HEK293 (cell line): Measurements from ENCODE around the gene KCNS1.

Experiments
- CTCF ChIA-PET: fragments of 350-600 bp; formaldehyde crosslinking; extraction: SDS; loops from one replicate; lab custom pipeline; 2021; ENCODE audit warnings: antibody characterized with exemption; lab: Yijun Ruan, JAX
- POLR2A ChIA-PET: fragments of 300-600 bp; formaldehyde crosslinking; extraction: SDS; loops from one replicate; lab custom pipeline; 2020; ENCODE audit warnings: antibody characterized with exemption, inconsistent platforms; lab: Yijun Ruan, JAX
- H3K27ac ChIP-seq: fragments of 200-500 bp; sonication (Bioruptor generic); 2 replicates; pipeline ENCODE4 v1.5.1; 2014; ENCODE audit warnings: low read depth, low read length, control low read depth, inconsistent platforms; ENCODE audit errors: extremely low read depth
- H3K36me3 ChIP-seq, 2 experiments: fragments of 200-500 bp in 1 of 2; sonication (Bioruptor generic) in 1 of 2; 1 replicate in 1 of 2; 2 replicates in 1 of 2; pipeline ENCODE4 v1.5.1; 2014 to 2017; ENCODE audit warnings: inconsistent platforms in 2 of 2, low read length in 2 of 2; ENCODE audit not compliant: control insufficient read depth in 2 of 2, insufficient read depth in 1 of 2
- H3K4me1 ChIP-seq: fragments of 200-500 bp; sonication (Bioruptor generic); 2 replicates; pipeline ENCODE4 v1.5.1; 2014; ENCODE audit warnings: mild to moderate bottlenecking, low read length, inconsistent platforms; ENCODE audit not compliant: control insufficient read depth, insufficient read depth
- H3K4me3 ChIP-seq: 2 replicates; pipeline ENCODE4 v1.5.1; 2011; ENCODE audit warnings: low read depth, mild to moderate bottlenecking, control low read depth, low read length, moderate library complexity
- H3K9me3 ChIP-seq: fragments of 200-500 bp; sonication (Bioruptor generic); 2 replicates; pipeline ENCODE4 v1.5.1; 2014; ENCODE audit warnings: low read depth, low read length, inconsistent platforms; ENCODE audit not compliant: control insufficient read depth, insufficient read depth
- AEBP2 ChIP-seq: fragments of 450-650 bp; formaldehyde crosslinking; IDR thresholded peaks from 2 replicates; pipeline ENCODE4 v1.5.1; 2016; ENCODE audit warnings: missing biosample characterization, missing genetic modification characterization, borderline replicate concordance
- EGR2 ChIP-seq: fragments of 450-650 bp; formaldehyde crosslinking; IDR thresholded peaks from 2 replicates; pipeline ENCODE4 v1.5.1; 2016; ENCODE audit warnings: low read depth, missing biosample characterization, missing genetic modification characterization
- MEIS1 ChIP-seq: sonication (generic); formaldehyde crosslinking; IDR thresholded peaks from 2 replicates; pipeline ENCODE4 v1.8.1; 2022; ENCODE audit warnings: missing genetic modification reagents, mild to moderate bottlenecking, borderline replicate concordance
- SP3 ChIP-seq: fragments of 450-650 bp; formaldehyde crosslinking; IDR thresholded peaks from 2 replicates; pipeline ENCODE4 v1.5.1; 2016; ENCODE audit warnings: missing biosample characterization, missing genetic modification characterization
- YY2 ChIP-seq: fragments of 450-650 bp; formaldehyde crosslinking; IDR thresholded peaks from 2 replicates; pipeline ENCODE4 v1.5.1; 2016; ENCODE audit warnings: missing biosample characterization, missing genetic modification characterization
- ZFP41 ChIP-seq: fragments of 450-650 bp; formaldehyde crosslinking; IDR thresholded peaks from 2 replicates; pipeline ENCODE4 v1.5.1; 2016; ENCODE audit warnings: missing biosample characterization, missing genetic modification characterization, borderline replicate concordance
- ZFP69B ChIP-seq: fragments of 450-650 bp; formaldehyde crosslinking; IDR thresholded peaks from 2 replicates; pipeline ENCODE4 v1.5.1; 2016; ENCODE audit warnings: missing biosample characterization, missing genetic modification characterization
- ZNF132 ChIP-seq: fragments of 450-650 bp; formaldehyde crosslinking; IDR thresholded peaks from 2 replicates; pipeline ENCODE4 v1.5.1; 2017; ENCODE audit warnings: missing biosample characterization, missing genetic modification characterization, borderline replicate concordance
- ZNF202 ChIP-seq: fragments of 450-650 bp; formaldehyde crosslinking; IDR thresholded peaks from 2 replicates; pipeline ENCODE4 v1.5.1; 2016; ENCODE audit warnings: missing biosample characterization, missing genetic modification characterization, borderline replicate concordance
- ZNF324 ChIP-seq: fragments of 450-650 bp; formaldehyde crosslinking; IDR thresholded peaks from 2 replicates; pipeline ENCODE4 v1.5.1; 2016; ENCODE audit warnings: missing biosample characterization, missing genetic modification characterization
- ZNF366 ChIP-seq: fragments of 450-650 bp; formaldehyde crosslinking; conservative IDR thresholded peaks from 2 replicates; pipeline ENCODE4 v1.5.1; 2016; ENCODE audit warnings: missing biosample characterization, missing genetic modification characterization
- ZNF416 ChIP-seq: fragments of 450-650 bp; formaldehyde crosslinking; IDR thresholded peaks from 2 replicates; pipeline ENCODE4 v1.5.1; 2016; ENCODE audit warnings: missing biosample characterization, missing genetic modification characterization
- ZNF521 ChIP-seq: fragments of 450-650 bp; formaldehyde crosslinking; IDR thresholded peaks from 2 replicates; pipeline ENCODE4 v1.5.1; 2017; ENCODE audit warnings: missing biosample characterization, mild to moderate bottlenecking, missing genetic modification characterization
- ZNF529 ChIP-seq: fragments of 450-650 bp; formaldehyde crosslinking; IDR thresholded peaks from 2 replicates; pipeline ENCODE4 v1.5.1; 2017; ENCODE audit warnings: missing genetic modification characterization, missing biosample characterization; ENCODE audit not compliant: insufficient replicate concordance
- ZNF548 ChIP-seq: fragments of 450-650 bp; formaldehyde crosslinking; IDR thresholded peaks from 2 replicates; pipeline ENCODE4 v1.5.1; 2016; ENCODE audit warnings: missing biosample characterization, missing genetic modification characterization
- ZNF549 ChIP-seq: fragments of 450-650 bp; IDR thresholded peaks from 2 replicates; pipeline ENCODE4 v1.5.1; 2018; ENCODE audit warnings: missing biosample characterization, missing genetic modification characterization, mild to moderate bottlenecking, inconsistent platforms, moderate library complexity
- ZNF560 ChIP-seq: fragments of 450-650 bp; formaldehyde crosslinking; IDR thresholded peaks from 2 replicates; pipeline ENCODE4 v1.5.1; 2017; ENCODE audit warnings: missing biosample characterization, missing genetic modification characterization, borderline replicate concordance
- ZNF629 ChIP-seq: fragments of 450-650 bp; formaldehyde crosslinking; IDR thresholded peaks from 2 replicates; pipeline ENCODE4 v1.5.1; 2017; ENCODE audit warnings: missing biosample characterization, missing genetic modification characterization
- ZNF670 ChIP-seq: fragments of 450-650 bp; formaldehyde crosslinking; IDR thresholded peaks from 2 replicates; pipeline ENCODE4 v1.5.1; 2016; ENCODE audit warnings: missing biosample characterization, missing genetic modification characterization, low read depth
- ZNF701 ChIP-seq: fragments of 450-650 bp; formaldehyde crosslinking; IDR thresholded peaks from 2 replicates; pipeline ENCODE4 v1.5.1; 2016; ENCODE audit warnings: missing biosample characterization, missing genetic modification characterization
- ZNF777 ChIP-seq: fragments of 450-650 bp; formaldehyde crosslinking; IDR thresholded peaks from 2 replicates; pipeline ENCODE4 v1.5.1; 2017; ENCODE audit warnings: missing biosample characterization, missing genetic modification characterization, borderline replicate concordance
- ZNF792 ChIP-seq: fragments of 450-650 bp; formaldehyde crosslinking; IDR thresholded peaks from 2 replicates; pipeline ENCODE4 v1.5.1; 2016; ENCODE audit warnings: missing biosample characterization, missing genetic modification characterization
- ZSCAN16 ChIP-seq: fragments of 450-650 bp; formaldehyde crosslinking; IDR thresholded peaks from 2 replicates; pipeline ENCODE4 v1.5.1; 2016; ENCODE audit warnings: missing biosample characterization, missing genetic modification characterization
- ZSCAN23 ChIP-seq: fragments of 450-650 bp; formaldehyde crosslinking; IDR thresholded peaks from 2 replicates; pipeline ENCODE4 v1.5.1; 2016; ENCODE audit warnings: missing biosample characterization, missing genetic modification characterization
- ZXDB ChIP-seq: fragments of 450-650 bp; formaldehyde crosslinking; IDR thresholded peaks from 2 replicates; pipeline ENCODE4 v1.5.1; 2016; ENCODE audit warnings: missing biosample characterization, missing genetic modification characterization
- TF ChIP-seq, protein P1 (sequence below): fragments of 450-650 bp; formaldehyde crosslinking; IDR thresholded peaks from 2 replicates; pipeline ENCODE4 v1.5.1; 2017; ENCODE audit warnings: missing biosample characterization, mild to moderate bottlenecking, missing genetic modification characterization, moderate library complexity
- TF ChIP-seq, protein P2 (sequence below): fragments of 450-650 bp; IDR thresholded peaks from 2 replicates; pipeline ENCODE4 v1.5.1; 2018; ENCODE audit warnings: missing biosample characterization, mild to moderate bottlenecking, missing genetic modification characterization
- TF ChIP-seq, protein P3 (sequence below): fragments of 450-650 bp; formaldehyde crosslinking; IDR thresholded peaks from 2 replicates; pipeline ENCODE4 v1.5.1; 2016; ENCODE audit warnings: missing biosample characterization, missing genetic modification characterization

Gene KCNS1

GRCh38 chr20:45121388-45121787 is 20.5 kb upstream of the KCNS1 start:
- no peaks in the 10 kb centered on the region for H3K9me3 ChIP-seq
- no peak overlapping the region for H3K4me3 ChIP-seq
- TF ChIP-seq SP3 (tag by site-specific recombination) (no peak), YY2 (no peak), ZNF529 (tag by site-specific recombination) (no peak), ZNF670 (tag by site-specific recombination) (no peak), ZFP69B (tag by site-specific recombination) (no peak), ZNF792 (no peak), ZNF416 (tag by site-specific recombination) (no peak), ZNF560 (tag by site-specific recombination) (no peak), ZNF548 (tag by site-specific recombination) (no peak), ZNF202 (tag by site-specific recombination) (no peak), ZNF521 (tag by site-specific recombination) (no peak), AEBP2 (tag by site-specific recombination) (no peak), MEIS1 (CRISPR knock-in tag) (no peak), ZNF701 (tag by site-specific recombination) (no peak), ZFP41 (tag by site-specific recombination) (no peak)
- TF ChIP-seq, protein P1, sequence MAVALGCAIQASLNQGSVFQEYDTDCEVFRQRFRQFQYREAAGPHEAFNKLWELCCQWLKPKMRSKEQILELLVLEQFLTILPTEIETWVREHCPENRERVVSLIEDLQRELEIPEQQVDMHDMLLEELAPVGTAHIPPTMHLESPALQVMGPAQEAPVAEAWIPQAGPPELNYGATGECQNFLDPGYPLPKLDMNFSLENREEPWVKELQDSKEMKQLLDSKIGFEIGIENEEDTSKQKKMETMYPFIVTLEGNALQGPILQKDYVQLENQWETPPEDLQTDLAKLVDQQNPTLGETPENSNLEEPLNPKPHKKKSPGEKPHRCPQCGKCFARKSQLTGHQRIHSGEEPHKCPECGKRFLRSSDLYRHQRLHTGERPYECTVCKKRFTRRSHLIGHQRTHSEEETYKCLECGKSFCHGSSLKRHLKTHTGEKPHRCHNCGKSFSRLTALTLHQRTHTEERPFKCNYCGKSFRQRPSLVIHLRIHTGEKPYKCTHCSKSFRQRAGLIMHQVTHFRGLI, result no peak
- TF ChIP-seq, protein P2, sequence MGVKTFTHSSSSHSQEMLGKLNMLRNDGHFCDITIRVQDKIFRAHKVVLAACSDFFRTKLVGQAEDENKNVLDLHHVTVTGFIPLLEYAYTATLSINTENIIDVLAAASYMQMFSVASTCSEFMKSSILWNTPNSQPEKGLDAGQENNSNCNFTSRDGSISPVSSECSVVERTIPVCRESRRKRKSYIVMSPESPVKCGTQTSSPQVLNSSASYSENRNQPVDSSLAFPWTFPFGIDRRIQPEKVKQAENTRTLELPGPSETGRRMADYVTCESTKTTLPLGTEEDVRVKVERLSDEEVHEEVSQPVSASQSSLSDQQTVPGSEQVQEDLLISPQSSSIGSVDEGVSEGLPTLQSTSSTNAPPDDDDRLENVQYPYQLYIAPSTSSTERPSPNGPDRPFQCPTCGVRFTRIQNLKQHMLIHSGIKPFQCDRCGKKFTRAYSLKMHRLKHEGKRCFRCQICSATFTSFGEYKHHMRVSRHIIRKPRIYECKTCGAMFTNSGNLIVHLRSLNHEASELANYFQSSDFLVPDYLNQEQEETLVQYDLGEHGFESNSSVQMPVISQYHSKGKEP (tag by site-specific recombination), result no peak
- TF ChIP-seq, protein P3, sequence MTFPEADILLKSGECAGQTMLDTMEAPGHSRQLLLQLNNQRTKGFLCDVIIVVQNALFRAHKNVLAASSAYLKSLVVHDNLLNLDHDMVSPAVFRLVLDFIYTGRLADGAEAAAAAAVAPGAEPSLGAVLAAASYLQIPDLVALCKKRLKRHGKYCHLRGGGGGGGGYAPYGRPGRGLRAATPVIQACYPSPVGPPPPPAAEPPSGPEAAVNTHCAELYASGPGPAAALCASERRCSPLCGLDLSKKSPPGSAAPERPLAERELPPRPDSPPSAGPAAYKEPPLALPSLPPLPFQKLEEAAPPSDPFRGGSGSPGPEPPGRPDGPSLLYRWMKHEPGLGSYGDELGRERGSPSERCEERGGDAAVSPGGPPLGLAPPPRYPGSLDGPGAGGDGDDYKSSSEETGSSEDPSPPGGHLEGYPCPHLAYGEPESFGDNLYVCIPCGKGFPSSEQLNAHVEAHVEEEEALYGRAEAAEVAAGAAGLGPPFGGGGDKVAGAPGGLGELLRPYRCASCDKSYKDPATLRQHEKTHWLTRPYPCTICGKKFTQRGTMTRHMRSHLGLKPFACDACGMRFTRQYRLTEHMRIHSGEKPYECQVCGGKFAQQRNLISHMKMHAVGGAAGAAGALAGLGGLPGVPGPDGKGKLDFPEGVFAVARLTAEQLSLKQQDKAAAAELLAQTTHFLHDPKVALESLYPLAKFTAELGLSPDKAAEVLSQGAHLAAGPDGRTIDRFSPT (tag by site-specific recombination), result no peak
- POLR2A ChIA-PET, result no interaction called here
- H3K27ac ChIP-seq, result no peak overlapping the region
- H3K4me1 ChIP-seq, result no peaks in the 10 kb centered on the region
- no peaks in the 10 kb centered on the region for H3K36me3 ChIP-seq
- CTCF ChIA-PET, result interaction anchor here (1.4 to 2.5 kb wide), 3 partner anchors 9 to 170 kb away, joined by 5 to 7 read pairs (median 7); no protein-coding TSS in a partner anchor

DNA sequence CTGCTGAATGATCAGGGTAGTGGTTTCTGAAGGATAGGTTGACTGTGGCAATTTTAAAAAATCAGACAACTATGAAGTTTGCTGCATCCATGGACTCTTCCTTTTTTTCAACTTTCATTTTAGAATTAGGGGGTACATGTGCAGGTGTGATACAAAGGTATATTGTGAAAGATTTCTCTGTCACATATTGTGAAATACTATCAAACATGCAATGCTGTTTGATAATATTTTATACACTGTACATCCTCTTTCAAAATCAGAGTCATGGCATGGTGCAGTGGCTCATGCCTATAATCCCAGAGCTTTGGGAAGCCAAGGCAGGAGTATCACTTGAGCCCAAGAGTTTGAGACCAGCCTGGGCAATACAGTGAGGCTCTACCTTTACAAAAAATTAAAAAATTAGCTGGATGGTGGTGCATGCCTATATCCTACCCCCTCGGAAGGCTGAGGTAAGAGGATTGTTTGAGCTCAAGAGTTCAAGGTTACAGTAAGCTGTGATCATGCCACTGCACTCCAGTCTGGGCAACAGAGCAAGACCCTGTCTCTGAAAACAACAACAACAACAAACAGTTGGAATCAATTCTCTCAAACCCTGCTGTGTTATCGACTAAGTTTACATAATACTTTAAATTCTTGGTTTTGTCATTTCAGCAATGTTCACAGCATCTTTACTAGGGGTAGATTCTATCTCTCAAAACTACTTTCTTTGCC is 18.8 kb upstream of the KCNS1 start:
- ChIA-PET POLR2A (no interaction called here), CTCF (interaction anchor here (1.1 to 2.5 kb wide), 2 partner anchors 8 to 171 kb away, joined by 7 read pairs; no protein-coding TSS in a partner anchor)
- no peaks in the 10 kb centered on the region for H3K36me3 ChIP-seq
- no peak overlapping the region for H3K4me3 ChIP-seq
- no peaks in the 10 kb centered on the region for H3K9me3 ChIP-seq
- H3K27ac ChIP-seq, result no peak overlapping the region
- no peaks in the 10 kb centered on the region for H3K4me1 ChIP-seq
- no peak for TF ChIP-seq EGR2 (tag by site-specific recombination)
- no peak for TF ChIP-seq ZNF629
- no peak for TF ChIP-seq ZNF777 (tag by site-specific recombination)
- TF ChIP-seq ZSCAN23 (tag by site-specific recombination), result no peak
- no peak for TF ChIP-seq ZSCAN16 (tag by site-specific recombination)
- no peak for TF ChIP-seq ZNF366 (tag by site-specific recombination)
- no peak for TF ChIP-seq ZNF132
- no peak for TF ChIP-seq ZXDB (tag by site-specific recombination)
- no peak for TF ChIP-seq ZNF324 (tag by site-specific recombination)
- TF ChIP-seq AEBP2 (tag by site-specific recombination), result no peak
- no peak for TF ChIP-seq ZNF549 (tag by site-specific recombination)
